ENCODE data around the gene ITFG2.
"Not testable (repeated sequence)": the region's sequence is repeated elsewhere in the genome, so short reads cannot be mapped to it uniquely, and the experiment has no call there.

ITFG2 gene

DNA sequence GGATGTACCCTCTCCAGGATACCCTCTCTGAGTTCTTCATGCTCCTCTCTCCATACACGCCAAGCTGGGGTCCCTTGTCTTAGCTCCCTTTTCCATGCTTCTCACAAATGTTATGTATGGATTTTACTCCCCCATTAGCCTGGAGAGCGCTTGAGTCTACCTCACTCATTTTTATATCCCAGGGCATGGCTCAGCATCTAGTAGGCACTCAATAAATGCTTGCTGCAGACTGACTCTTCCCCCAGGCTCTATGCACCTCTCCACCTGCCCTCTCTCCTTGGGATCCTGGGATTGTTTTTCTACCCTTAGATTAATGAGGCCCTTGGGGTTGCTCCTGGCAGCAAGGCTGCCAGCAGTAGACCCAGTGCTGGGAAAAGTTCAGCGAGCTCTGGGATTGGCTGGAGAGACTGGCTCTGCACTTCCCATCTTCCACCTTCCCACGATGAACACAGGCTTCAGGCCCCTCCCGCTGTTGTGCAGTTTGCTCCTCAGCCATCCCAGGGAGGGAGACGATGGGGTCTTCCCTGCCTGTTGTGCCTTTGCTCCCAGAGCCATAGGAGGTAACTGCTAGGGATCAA, 20.2 kb downstream of the ITFG2 start:
- no peak for DNase-seq (ENCODE audit: low spot score)

DNA sequence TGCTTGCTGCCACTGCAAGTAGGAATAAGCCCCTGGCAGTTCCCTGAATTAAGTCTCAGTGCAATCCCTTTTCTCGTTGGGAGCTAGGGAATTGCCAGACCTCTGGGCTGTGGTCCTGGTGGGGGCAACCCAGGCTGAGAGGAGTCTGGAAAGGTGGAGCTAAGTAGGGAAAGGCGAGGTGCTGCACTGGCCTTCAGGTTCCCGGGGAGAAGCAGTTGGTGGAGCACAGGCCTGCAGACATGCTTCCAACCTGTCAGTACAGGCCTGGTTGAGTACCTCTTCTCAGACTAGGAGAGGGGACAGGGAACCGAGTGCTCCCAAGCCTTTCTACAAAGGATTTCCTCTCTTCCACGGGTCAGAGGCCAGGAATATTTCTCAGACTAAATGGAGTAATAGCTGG, 20.9 kb downstream of the ITFG2 start:
- no peak for DNase-seq (ENCODE audit: low spot score)

DNA sequence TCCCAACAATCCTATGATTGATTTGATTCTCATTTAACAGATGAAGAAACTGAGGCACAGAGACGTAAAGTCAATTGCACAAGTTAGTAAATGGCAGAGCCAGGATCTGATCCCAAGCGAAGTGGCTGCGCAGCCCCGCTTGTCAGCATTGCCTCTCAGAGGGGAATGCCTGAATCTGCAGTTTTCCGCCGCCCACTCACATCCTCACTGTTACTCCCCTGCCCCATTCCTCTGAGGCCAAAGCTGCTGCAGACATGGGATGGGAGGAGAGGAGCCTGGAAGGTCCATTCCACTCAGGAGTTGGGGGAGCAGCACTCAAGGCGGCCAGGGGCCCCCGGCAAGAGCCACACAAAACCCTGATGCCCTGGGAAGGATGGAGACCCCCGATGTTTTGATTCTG, 21.3 kb downstream of the ITFG2 start:
- DNase-seq (ENCODE audit: low spot score) = no peak

DNA sequence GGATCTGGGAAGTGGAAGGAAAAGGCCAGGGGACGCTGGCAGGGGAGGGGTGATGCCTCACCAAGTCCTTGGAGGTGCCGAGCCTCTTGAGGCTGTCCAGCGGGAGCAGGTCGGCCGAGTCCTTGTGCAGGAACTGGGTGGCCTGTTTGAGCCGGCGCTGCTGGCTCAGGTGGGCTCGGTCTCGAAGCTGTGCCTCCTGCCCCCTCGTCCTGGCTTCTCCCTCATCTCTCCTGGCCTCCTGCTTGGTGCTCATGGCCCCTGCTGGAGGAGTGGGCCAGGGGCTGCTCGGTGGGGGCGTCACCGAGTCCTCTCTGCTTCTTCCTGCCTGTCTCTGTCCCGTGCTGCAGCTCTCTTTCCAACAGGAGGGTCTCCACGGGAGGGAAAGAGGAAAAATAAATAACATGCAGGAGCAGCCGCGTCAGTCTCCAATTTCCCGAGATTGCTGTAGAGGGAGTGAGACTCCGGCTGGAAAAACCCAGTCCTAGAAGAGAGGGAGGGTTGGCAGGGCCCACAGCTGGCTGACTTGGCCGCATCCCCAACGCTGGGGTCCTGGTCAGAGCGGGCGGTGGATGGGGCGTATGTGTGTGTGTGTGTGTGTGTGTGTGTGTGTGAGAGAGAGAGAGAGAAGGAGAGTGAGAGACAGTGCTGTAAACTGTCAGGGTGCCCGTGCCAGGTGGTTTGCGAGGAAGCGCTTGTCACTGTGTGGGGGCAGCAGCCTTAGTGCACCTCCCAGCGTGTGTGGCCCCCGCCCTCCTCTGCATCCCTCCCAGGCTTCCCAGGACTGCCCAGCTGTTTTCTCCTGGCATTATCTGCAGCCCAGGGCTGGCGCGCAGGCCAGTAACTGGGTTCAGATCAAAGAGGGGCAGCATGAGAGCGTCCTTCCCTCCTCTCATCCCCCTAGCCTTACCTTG, 22.4 kb downstream of the ITFG2 start, which contains the start of gene NRIP2:
Gene NRIP2, minus strand, starts transcription at position 455 of the 911 bp plus-strand sequence. Its CDS starts 52 bp downstream, at position 403.
- DNase-seq (ENCODE audit: low spot score) = no peak

DNA sequence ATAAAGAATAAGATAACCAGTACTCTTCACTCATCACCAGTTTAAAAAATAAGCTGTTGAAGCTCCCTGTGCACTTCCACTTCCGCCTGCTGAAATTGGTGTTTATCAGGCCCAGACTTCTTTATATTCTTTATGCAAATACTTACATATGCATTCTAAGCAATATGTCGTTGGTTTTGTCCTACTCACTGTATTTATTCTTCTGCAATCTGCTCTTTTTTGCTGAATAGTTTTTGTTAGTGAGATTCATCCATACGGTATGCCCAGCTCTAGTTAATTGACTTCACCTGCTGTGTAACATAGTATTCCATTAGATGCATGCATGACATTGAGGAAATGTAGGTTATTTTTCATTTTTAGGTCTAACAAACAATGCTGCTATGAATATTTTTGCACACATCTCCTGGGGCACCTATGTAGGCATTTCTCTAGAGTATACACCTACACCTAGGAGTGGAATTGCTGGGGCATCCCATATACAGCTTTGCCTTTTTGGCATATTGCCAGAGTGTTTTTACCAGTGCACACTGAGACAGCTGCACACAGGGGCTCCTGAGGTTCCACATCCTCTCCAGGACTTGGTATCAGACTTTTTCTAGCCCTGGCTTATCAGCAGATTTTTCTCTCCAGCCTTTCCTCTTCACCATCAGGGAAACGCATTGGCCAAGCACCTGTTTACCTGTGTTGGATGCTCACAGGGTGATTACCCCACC, 23.4 kb downstream of the ITFG2 start:
- no peak for DNase-seq (ENCODE audit: low spot score)

DNA sequence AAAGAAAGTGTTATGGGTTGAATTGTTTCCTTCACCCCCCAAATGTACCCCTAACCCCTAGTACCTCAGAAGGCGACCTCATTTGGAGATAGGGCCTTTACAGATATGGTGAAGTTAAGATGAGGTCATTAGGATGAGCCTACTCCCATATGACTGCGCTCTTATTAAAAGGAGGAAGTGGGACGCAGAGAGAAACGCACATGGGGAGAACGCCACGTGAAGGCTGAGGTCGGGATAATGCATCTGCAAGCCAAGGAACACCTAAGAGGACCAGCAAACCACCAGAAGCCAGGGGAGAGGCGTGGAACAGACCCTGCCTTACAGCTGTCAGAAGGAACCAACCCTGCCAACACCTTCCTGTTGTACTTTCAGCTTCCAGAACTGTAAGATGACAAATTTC, 24.1 kb downstream of the ITFG2 start:
- DNase-seq (ENCODE audit: low spot score) = no peak

DNA sequence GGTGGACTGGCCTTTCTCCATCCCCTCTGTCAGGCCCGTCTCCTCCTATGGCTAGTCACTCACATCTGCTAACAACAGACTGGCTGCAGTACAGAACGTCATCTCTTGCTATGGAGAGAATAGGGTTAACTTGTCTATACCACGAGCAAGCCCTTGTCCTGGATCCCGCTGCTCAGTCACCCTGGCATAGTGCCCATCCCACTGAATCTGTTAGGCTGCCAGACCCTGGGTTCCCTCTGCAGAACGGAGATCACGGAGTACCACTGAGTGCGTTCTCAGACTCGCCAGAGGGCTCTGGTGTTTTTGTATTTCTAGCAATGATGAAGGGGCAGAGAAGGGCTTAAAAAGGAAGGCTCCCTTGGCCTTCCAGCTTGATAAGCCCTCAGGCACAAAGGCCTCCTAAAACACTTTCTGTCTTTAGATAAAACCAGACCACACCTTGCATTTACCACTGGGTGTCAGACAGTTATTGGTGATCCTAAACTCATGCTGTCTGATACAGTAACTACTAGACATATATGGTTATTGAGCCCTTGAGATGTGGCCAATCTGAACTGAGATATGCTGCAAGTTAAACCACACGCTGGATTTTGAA, 28.7 kb downstream of the ITFG2 start:
- no peak for DNase-seq (ENCODE audit: low spot score)

DNA sequence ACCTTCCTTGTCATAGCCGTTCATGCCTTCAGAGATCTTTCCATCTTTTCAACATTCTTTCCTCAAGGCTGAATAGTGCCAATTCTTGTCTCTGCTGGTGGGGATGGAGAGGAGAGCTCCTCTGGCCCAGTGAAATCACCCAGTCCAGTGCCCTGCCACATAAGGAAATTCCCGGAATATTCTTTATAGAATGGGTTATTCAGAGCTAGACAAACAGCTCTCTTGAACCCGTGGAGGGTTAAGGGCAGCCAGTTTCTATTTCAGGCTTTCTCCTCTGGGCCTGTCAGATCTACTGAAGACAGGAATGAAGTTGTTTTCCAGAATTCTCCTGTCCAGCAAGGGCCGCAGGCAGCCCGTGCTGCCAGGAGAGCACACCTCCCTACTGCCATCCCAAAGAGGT, 30.5 kb downstream of the ITFG2 start:
- DNase-seq (ENCODE audit: low spot score) = no peak

DNA sequence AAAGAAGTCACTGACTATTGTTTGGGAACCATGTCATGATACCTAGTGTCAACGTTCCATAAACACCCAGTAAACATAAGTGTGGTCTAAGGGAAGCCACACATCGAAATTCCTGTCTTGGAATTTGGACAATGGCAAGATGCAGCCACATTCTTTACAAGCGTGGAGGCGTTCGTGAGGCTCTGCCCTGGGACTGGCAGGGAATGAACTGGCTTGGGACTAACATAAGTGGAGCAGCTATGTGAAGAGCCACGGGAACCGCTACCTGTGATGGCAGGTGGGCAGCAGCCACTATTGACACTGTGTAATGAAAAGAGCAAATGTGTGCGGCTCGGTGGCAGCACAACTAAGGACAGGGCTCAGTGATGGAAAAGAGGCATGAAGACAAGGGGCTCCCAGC, 32.3 kb downstream of the ITFG2 start:
- no peak for DNase-seq (ENCODE audit: low spot score)

DNA sequence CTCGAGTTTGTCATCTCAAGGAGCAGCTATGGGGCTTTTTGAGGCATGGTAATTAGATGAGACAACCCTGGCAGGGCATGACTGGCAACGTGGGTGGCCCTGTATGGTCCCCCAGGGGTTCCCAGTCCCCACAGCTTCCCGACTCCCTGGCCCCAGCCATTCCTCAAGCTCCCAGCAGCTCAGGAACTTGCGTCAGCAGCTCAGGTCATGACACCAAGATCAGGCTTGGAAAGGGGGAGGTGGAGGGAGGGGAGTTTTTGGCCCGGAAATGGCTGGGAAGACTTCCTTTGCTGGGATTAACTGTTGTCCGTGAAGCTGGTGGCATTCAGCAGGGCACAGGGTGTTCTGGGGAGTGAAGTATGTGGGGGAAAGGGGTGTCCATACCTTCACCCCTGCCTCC, 32.8 kb downstream of the ITFG2 start:
- no peak for DNase-seq (ENCODE audit: low spot score)

DNA sequence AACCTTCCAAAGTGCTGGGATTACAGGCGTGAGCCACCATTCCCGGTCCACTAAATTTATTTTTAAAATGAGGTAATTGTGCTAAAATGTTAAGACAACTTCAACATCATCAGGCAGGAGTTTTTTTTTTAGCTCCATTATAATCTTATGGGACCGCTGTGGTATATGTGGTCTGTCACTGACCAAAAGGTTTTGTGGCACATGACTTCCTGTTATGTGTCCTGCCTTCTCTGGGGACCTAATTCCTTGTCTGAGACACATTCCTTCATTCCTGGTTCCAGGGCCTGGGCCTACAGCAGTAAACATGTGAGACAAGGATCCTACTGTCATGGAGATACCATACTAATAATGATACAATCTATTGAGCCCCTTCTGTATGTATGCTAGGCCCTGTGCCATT, 39.5 kb downstream of the ITFG2 start:
- no peak for DNase-seq (ENCODE audit: low spot score)

DNA sequence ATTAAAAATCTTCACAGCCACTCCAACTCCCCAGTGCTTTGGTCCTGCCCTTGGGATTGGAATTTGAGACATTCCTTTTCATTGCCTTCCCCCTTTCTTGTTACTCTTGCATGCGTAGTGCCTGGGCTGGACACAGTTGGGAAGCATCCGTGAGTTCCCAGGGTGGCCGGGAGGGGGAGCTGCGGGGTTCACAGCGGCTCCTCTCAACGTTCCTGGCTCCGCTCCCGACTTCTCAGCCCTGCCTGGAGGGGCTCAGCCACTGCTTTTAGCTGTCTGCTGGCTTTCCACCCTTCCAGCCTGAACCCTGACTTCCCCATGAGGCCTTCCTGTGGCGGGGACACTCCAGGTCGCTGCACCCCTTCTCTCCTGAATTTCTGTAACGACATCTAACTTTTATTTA, 41.2 kb downstream of the ITFG2 start:
- DNase-seq (ENCODE audit: low spot score) = peak; percentile 29

DNA sequence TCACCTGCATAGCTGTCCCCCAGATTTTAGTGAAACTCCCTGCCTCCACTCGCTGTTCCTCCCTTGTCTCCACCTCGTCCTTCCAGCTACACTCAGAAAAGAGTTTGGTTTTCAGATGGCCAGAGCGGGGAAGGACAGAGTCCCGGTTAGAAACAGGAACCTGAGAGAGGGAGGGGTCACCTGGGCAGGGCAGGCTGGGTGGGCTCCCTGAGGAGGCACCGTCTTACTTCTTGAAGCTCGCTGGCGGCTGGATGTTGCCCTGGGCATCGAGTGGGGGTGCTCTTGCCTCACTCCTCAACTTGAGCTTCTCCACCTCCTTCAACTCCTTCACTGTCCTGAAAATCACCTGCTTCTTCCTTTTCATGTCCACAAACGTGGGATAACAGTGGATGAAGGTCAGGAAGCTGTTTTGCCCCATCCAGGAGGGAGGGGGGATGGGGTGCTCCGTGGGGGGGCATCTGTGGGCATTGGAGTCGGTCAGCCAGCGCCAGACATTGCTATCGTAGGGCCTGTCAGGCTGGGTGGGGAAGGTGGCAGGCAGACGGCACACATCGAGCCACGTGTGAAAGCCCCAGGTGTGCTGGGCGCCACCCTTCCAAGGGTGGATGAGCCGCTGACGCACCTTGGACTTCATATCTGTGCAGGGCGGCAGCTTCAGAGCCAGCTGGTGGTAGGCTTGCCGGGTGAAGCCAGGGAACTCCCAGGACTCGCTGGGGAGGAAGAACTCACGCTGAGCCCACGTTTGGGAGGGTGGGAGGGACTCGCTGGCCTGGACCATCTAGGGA, 42.4 kb downstream of the ITFG2 start:
- no peak for DNase-seq (ENCODE audit: low spot score)

DNA sequence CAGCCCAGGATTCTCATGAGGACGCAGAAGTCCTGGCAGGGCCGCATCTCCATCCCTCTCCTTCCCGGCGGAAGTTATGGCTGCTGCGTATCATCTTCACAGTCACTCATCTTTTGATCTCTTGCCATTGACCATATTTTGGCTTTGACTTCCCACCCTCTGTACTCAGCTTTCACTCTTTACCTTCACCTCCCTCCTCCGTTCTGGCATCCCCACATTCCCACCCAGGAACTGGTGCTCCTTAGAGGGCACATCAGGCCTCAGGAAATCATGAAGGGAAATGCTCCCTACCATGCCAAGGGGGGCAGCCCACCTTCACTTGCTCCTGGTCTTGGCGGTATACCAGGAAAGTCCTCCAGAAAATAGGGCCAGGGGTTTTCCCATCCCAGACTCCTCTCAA, 43.1 kb downstream of the ITFG2 start:
- no peak for DNase-seq (ENCODE audit: low spot score)

DNA sequence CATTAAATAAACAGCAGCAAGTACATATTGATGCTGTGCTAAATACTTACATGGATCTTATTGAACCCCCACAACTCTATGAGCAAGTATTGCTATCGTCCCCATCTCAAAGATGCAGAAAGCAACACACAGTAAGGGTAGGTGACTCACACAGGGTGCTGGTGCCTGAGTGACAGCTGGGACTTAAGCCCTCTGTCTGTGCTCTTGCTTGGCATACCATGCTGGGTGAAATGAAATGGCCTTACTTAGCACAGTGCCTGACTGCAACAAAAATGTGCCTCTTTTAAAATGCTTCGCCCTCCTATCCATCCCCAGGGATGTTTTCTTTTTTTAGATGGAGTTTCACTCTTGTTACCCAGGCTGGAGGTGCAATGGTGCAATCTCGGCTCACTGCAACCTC, 43.6 kb downstream of the ITFG2 start:
- DNase-seq (ENCODE audit: low spot score) = no peak

DNA sequence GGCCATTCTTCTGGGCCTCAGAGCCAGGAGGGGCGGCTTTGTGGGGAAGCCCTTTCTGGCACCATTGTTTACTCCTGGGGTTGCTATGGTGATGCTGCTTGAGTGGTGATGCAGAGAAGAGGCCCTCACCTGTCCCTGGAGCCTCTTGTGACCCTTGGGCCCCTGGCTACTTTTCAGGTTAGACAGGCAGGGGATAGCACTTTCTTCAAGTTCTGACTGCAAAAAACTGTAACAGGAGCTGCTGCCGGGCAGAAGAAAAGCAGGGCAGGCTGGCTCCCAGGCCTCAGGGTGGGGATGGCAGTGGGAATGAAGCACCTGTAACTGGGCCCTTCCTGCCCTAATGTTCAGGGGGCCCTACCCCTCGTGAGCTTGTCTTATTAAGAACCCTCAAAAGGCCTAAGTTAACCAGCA, 44.6 kb downstream of the ITFG2 start, which contains the start of gene TEX52:
Gene TEX52, minus strand, starts transcription at position 19 of the 411 bp plus-strand sequence. Its CDS starts 13 bp downstream, at position 6.
- DNase-seq (ENCODE audit: low spot score) = no peak

DNA sequence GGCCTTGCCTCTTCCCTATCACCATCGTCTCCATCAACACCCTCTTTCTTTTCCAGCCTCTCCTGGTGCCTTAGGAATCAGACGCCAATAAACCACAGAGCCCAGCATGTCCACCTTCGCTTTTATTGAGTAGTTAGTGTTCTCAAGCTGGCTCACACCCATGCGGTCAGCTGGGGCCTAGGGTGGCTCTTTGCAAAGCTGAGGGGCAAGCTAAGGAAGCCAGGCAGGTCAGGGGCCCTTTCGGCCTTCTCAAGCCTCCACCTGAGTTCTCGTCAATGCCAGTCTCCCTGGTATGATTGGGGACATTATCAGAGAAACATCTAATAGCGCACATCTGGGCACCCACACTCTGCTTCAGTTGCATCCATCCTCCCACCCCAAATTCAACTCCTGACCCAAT, 45.1 kb downstream of the ITFG2 start:
- no peak for DNase-seq (ENCODE audit: low spot score)

DNA sequence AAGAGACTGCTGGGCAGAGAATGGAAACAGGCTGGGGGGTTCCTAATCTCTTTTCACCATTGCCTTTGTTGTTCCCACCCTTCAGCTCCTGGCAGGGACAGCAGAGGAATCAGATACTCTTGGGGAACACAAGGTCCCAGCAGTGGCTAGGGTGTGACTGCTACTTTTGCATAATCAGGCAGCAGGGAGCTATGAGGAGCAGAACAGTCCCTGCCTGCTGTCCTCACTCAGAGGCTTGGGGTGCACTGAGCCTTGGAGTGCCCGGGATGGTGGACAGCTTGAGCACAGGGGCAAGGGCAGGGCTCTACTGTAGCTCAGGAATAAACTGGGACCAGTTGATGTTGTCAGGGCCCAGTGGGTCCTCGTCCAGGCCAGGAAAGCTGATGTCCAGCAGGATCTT, 45.9 kb downstream of the ITFG2 start:
- no peak for DNase-seq (ENCODE audit: low spot score)

DNA sequence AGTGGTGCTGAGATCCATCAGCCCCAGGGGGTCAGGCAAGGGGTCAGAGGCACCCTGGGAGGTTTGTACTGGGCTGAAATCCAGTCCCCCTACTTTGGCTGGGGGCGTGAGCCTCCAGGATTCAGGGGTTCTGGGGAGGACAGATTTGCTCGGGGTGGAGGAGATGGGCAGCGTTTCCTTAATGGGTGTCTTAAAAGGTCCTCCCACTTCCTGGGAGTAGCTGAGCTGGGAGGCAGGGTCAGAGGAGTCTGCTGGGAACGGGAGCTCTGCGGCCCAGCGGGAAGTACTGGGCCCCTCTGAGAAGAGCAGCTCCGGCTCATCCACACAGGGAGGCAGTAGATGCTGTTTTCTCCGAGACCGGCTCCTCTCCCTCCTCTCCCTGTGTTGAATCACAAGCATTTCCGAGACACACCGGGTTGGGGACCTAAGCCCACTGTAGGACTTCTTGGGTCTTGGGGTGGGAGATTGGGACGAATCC, 46.5 kb downstream of the ITFG2 start:
- DNase-seq (ENCODE audit: low spot score) = no peak

DNA sequence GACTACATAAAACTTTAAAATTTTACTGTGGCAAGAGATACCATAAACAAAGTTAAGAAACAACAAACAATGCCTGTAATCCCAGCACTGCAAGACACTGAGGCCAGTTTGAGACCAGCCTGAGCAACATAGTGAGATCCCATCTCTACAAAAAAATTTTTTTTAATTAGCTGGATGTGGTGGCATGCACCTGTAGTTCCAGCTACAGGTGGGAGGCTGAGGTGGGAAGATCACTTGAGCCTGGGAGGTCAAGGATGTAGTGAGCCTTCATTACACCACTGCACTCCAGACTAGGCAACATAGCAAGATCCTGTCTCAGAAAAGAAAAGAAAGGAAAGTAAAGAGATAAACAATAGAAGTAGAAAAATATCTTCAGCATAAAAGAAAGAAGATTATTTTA, 47.7 kb downstream of the ITFG2 start:
- no peak for DNase-seq (ENCODE audit: low spot score)

DNA sequence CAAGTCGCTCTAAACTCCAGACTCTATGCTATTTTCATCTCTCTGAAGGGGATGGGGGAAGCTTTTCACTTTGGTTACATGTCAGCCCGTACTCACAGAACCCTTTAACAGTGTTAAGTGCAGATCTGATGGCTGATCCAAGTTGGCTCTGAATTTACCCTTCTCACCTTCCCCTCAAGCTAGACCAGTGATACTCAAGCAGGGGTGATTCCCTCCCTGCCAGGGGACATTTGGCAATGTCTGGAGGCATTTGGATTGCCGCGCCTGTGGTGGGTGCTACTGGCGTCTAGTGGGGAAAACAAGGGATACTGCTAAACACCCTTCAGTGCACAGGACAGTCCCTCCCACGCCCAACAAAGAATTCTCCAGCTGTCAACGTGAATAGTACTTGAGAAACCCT, 50.4 kb downstream of the ITFG2 start:
- no peak for DNase-seq (ENCODE audit: low spot score)

DNA sequence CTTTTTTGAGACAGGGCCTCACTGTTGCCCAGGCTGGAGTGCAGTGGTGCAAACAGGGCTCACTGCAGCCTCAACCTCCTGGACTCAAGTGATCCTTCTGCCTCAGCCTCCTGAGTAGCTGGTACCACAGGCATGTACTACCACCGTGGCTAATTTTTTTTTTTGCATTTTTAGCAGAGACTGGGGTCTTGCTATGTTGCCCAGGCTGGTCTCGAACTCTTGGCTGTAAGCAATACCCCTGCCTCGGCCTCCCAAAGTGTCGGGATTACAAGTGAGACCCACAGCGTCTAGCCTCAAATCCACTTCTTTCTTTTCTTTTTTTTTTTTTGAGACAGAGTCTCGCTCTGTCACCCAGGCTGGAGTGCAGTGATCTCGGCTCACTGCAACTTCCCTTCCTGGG, 50.9 kb downstream of the ITFG2 start:
- not testable (repeated sequence) for DNase-seq (ENCODE audit: low spot score)
